Smooth muscle cell (in vitro differentiated cells): ENCODE results near the gene PTF1A. TPM values are rescaled to one million over a fixed set of nuclear protein-coding genes. Genes with fewer than 3 reads are reported as not detected.

Source experiments
- DNase-seq: peaks from one replicate; lab custom pipeline; 2025; ENCODE audit not compliant: unreplicated experiment; lab: John Stamatoyannopoulos, UW
- H2AFZ ChIP-seq: fragments of 200-600 bp; sonication (generic); 2 replicates; pipeline ENCODE4 v1.6.0; 2016; ENCODE audit warnings: antibody characterized with exemption, low read depth, mild to moderate bottlenecking
- H3F3A ChIP-seq: fragments of 200-600 bp; sonication (generic); 2 replicates; pipeline ENCODE4 v1.6.0; 2017; ENCODE audit warnings: antibody characterized with exemption, low read depth
- H3K27ac ChIP-seq: fragments of 200-600 bp; sonication (generic); 2 replicates; pipeline ENCODE4 v1.5.1; 2016; ENCODE audit warnings: low read depth, mild to moderate bottlenecking
- H3K27me3 ChIP-seq: fragments of 200-600 bp; sonication (generic); 2 replicates; pipeline ENCODE4 v1.6.1; 2016; ENCODE audit warnings: low read depth, mild to moderate bottlenecking
- H3K36me3 ChIP-seq: fragments of 200-600 bp; sonication (generic); 2 replicates; pipeline ENCODE4 v1.5.1; 2016; ENCODE audit warnings: low read depth
- H3K4me1 ChIP-seq: fragments of 200-600 bp; sonication (generic); 2 replicates; pipeline ENCODE4 v1.5.1; 2016; ENCODE audit warnings: low read depth
- H3K4me2 ChIP-seq: fragments of 200-600 bp; sonication (generic); 2 replicates; pipeline ENCODE4 v1.6.0; 2016; ENCODE audit warnings: mild to moderate bottlenecking
- H3K4me3 ChIP-seq: fragments of 200-600 bp; sonication (generic); 2 replicates; pipeline ENCODE4 v1.5.1; 2016; ENCODE audit warnings: mild to moderate bottlenecking
- H3K79me2 ChIP-seq: fragments of 200-600 bp; sonication (generic); 2 replicates; pipeline ENCODE4 v1.6.0; 2016; ENCODE audit warnings: low read depth, mild to moderate bottlenecking
- H3K9ac ChIP-seq: fragments of 200-600 bp; sonication (generic); 2 replicates; pipeline ENCODE4 v1.6.0; 2016; ENCODE audit warnings: low read depth
- H3K9me3 ChIP-seq: fragments of 200-600 bp; sonication (generic); replicated peaks from 2 replicates; pipeline ENCODE4 v1.5.1; 2016; ENCODE audit warnings: low read depth
- H4K20me1 ChIP-seq: fragments of 200-600 bp; sonication (generic); 2 replicates; pipeline ENCODE4 v1.6.0; 2016; ENCODE audit warnings: low read depth
- WGBS: methylation state at CpG from one replicate; pipeline ENCODE4 v1.1.7; 2016; ENCODE audit warnings: low lambda C conversion rate; 5-methylcytosine and 5-hydroxymethylcytosine counted together
- polyA plus RNA-seq: library from polyadenylated mRNA; unstranded; fragments of >200 nt; fragmentation: Nextera tagmentation; extraction: Ambion mirVana; gene quantifications from 2 replicates; pipeline ENCODE4 v1.2.1, GENCODE V29; 2016
- total RNA-seq: library from RNA; depleted of rRNA; stranded (reverse); fragments of >200 nt; gene quantifications from 2 replicates; pipeline ENCODE4 v1.2.3, GENCODE V29; 2014
- TF ChIP-seq, protein P1 (sequence below): fragments of 200-600 bp; sonication (generic); IDR thresholded peaks from 2 replicates; pipeline ENCODE4 v1.5.1; 2017; ENCODE audit warnings: borderline replicate concordance, mild to moderate bottlenecking, antibody characterized with exemption; ENCODE audit not compliant: insufficient read depth, poor library complexity, severe bottlenecking

Gene PTF1A
- total and polyA plus RNA-seq, 2 experiments from 2014 or later, result 0.17 TPM; not detected in 1

DNA sequence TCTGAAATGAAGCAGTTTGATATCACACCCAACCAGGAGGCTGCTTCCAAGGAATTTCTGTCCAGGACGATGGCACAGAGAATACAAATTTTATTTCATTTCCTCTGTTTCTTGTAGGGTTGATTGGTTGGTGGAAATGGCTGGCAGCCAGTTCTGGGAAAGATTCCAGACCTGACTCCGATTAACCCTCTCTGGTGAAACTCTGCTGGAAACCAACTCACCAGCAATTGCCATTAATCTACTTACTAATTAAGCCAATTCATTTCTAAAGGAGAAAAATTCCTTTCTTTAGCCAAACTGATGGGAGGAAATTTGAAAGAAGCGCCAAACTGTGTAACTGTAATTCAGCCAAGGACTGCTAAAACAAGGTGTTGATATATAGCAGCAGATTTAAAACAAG is 10.7 kb downstream of the PTF1A start:
- Histone ChIP-seq H3K27ac (no peak overlapping the region), H3K27me3 (peaks cover 100% of the 10 kb centered on the region), H3F3A (no peaks in the 10 kb centered on the region), H3K79me2 (no peaks in the 10 kb centered on the region), H3K9me3 (no peaks in the 10 kb centered on the region), H3K4me1 (peaks cover 15% of the 10 kb centered on the region), H3K9ac (no peak overlapping the region), H4K20me1 (no peaks in the 10 kb centered on the region), H3K4me3 (no peak overlapping the region), H2AFZ (no peak overlapping the region), H3K36me3 (no peaks in the 10 kb centered on the region), H3K4me2 (no peak overlapping the region)
- TF ChIP-seq, protein P1, sequence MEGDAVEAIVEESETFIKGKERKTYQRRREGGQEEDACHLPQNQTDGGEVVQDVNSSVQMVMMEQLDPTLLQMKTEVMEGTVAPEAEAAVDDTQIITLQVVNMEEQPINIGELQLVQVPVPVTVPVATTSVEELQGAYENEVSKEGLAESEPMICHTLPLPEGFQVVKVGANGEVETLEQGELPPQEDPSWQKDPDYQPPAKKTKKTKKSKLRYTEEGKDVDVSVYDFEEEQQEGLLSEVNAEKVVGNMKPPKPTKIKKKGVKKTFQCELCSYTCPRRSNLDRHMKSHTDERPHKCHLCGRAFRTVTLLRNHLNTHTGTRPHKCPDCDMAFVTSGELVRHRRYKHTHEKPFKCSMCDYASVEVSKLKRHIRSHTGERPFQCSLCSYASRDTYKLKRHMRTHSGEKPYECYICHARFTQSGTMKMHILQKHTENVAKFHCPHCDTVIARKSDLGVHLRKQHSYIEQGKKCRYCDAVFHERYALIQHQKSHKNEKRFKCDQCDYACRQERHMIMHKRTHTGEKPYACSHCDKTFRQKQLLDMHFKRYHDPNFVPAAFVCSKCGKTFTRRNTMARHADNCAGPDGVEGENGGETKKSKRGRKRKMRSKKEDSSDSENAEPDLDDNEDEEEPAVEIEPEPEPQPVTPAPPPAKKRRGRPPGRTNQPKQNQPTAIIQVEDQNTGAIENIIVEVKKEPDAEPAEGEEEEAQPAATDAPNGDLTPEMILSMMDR, result no peak
- 33% methylated on average over 3 of the region's 3 CpGs for WGBS
- DNase-seq, result no peak

DNA sequence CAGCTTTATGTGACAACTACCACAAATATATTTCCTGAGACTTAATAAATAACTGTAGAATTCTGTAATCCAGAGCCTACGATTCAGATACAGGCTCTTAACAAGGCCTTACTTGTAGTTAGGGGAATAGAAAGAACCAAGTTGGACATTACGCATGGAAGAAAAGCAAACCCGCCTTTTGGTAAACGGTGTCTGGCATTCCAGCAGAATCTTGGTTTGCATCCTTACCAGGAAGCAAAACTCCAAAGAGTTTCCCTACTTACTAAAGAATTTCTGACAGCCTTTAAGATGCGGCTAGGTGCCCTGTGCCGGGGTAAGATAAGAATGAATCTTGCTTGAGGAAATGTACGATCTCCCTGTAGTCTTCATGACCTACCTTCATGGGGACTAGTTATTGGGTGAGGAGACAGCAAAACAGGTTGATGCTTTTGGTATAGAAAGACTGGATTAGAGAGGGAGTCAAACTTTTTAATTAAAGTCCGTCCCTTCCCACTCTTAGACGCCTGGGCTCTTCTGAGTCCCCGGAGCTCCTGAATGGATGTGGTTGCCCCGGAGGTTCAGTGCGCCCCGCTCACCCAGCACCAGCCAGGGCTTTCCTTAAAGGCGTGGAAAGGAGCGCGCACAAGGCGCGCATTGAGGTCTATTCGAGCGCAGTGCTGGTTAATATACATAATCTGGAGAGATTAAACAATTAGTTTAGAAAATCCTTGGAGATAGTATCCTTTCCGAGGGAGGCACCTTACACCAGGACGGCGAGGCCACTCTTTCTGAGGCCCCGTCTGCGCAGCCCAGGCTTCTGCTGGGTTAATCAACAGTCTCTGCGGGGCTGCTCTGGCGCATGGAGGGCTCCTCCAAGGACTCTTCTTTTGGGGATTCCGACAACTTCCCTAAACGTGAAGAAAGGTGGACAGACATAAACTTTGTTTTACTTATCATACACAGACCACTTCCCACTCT is 11.5 kb downstream of the PTF1A start:
- 26% methylated on average over 29 of the region's 29 CpGs for WGBS

GRCh38 chr10:23204773-23205172 is 12.7 kb downstream of the PTF1A start:
- 22% methylated on average over 10 of the region's 10 CpGs for WGBS
- Histone ChIP-seq H4K20me1 (no peaks in the 10 kb centered on the region), H3K4me1 (peaks cover 15% of the 10 kb centered on the region), H3K9me3 (no peaks in the 10 kb centered on the region), H3K27ac (no peak overlapping the region), H3K9ac (no peak overlapping the region), H3K79me2 (no peaks in the 10 kb centered on the region), H3K4me2 (no peak overlapping the region), H3K36me3 (no peaks in the 10 kb centered on the region), H2AFZ (no peak overlapping the region), H3K4me3 (no peak overlapping the region), H3F3A (no peaks in the 10 kb centered on the region), H3K27me3 (peaks cover 89% of the 10 kb centered on the region)
- TF ChIP-seq, protein P1, result no peak
- no peak for DNase-seq

More for the DNA sequence above, 11.5 kb downstream of the PTF1A start:
- Histone ChIP-seq H2AFZ (no peak overlapping the region), H3K9me3 (no peaks in the 10 kb centered on the region), H3K27ac (no peak overlapping the region), H4K20me1 (no peaks in the 10 kb centered on the region), H3K36me3 (no peaks in the 10 kb centered on the region), H3K27me3 (peaks cover 100% of the 10 kb centered on the region), H3K79me2 (no peaks in the 10 kb centered on the region), H3K4me2 (no peak overlapping the region), H3K4me3 (no peak overlapping the region), H3K9ac (no peak overlapping the region), H3F3A (no peaks in the 10 kb centered on the region), H3K4me1 (peaks cover 15% of the 10 kb centered on the region)
- DNase-seq, result no peak
- TF ChIP-seq, protein P1, result no peak
